A549 treated with ZK216348 at 1 μM for 4 hours (cell line): ENCODE measurements around the gene UBE2K. TPM values are rescaled to one million over a fixed set of nuclear protein-coding genes. Genes with fewer than 3 reads are reported as not detected.

ENCODE experiments used
- total RNA-seq: library from RNA; stranded (reverse); fragments of 200-300 nt; extraction: Qiagen RNA extraction; gene quantifications from 5 replicates; pipeline ENCODE4 v1.2.3, GENCODE V29; 2022; ENCODE audit warnings: low read depth

The UBE2K gene
- total RNA-seq: 79.2 to 98.2 TPM (median 82.0 TPM) in 5 replicates

GRCh38 chr4:39697740-39698423 lies at the start of gene UBE2K:
TSS of gene UBE2K (plus strand) at chr4:39698136. CDS start at chr4:39698328, 192 bp downstream.

Other genes starting within 250 kb of the UBE2K start
- gene RPL9, start 239.2 kb upstream of the UBE2K start, total RNA-seq: 803 to 1,650 TPM (median 879 TPM) in 5 replicates
- gene LIAS, start 239.1 kb upstream of the UBE2K start, total RNA-seq: 9.7 to 18.6 TPM (median 10.6 TPM) in 5 replicates
- gene UGDH, start 170.7 kb upstream of the UBE2K start, total RNA-seq: 228 to 399 TPM (median 248 TPM) in 5 replicates
- 11.4 to 17.6 TPM (median 15.9 TPM) in 5 replicates for gene SMIM14, start 59.3 kb upstream of the UBE2K start, total RNA-seq